Mammary microvascular endothelial cell (primary cell): Measurements from ENCODE around the gene PARL. TPM values are rescaled to one million over a fixed set of nuclear protein-coding genes. Genes with fewer than 3 reads are reported as not detected.

ENCODE experiments used
- total RNA-seq: library from RNA; depleted of rRNA; stranded (reverse); fragments of >200 nt; gene quantifications from 2 replicates; pipeline ENCODE4 v1.2.3, GENCODE V29; 2015

The PARL gene, protein sequence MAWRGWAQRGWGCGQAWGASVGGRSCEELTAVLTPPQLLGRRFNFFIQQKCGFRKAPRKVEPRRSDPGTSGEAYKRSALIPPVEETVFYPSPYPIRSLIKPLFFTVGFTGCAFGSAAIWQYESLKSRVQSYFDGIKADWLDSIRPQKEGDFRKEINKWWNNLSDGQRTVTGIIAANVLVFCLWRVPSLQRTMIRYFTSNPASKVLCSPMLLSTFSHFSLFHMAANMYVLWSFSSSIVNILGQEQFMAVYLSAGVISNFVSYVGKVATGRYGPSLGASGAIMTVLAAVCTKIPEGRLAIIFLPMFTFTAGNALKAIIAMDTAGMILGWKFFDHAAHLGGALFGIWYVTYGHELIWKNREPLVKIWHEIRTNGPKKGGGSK
- total RNA-seq: 33.5 and 38.8 TPM in 2 replicates

DNA sequence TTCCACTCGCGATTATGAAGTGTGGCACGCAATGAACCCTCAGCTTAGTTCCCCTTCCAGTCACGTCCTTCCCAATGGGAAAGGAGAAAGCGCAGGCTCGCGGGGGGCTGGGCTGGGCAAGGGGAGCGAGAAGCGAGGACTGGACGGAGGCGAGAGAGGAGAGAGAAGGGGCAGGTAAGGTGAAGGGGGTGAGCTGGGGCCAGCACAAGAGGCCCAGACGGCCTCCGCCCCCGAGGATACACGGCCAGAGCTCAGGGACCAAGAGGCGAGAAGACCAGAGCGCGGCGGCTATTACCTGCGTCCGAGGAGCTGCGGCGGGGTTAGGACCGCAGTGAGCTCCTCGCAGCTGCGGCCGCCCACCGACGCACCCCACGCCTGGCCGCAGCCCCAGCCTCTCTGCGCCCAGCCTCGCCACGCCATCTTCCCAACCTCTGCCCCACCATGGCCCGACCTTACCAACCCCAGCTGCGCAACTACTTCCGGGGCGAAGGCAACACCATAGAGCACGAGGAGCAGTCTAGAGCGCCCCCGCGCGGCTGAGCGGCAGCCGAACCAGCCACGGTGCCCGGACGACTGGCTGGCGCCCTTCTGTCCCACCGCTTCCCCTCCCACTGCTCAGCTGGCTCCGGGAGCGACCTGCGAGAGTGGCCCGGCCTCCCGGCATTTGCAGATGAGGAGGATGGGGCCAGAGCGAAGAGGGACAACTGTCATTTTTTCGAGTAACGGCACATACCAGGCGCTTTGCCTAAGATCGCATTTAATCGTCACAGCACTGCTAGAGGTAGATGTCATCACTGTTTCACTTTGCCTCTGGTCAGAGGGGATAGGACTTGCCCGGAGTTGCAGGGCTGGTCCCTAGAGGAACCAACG, at the start of gene PARL:
TSS of gene PARL (minus strand) at position 454 of the 870 bp plus-strand sequence. CDS start at position 420, 34 bp downstream.

DNA sequence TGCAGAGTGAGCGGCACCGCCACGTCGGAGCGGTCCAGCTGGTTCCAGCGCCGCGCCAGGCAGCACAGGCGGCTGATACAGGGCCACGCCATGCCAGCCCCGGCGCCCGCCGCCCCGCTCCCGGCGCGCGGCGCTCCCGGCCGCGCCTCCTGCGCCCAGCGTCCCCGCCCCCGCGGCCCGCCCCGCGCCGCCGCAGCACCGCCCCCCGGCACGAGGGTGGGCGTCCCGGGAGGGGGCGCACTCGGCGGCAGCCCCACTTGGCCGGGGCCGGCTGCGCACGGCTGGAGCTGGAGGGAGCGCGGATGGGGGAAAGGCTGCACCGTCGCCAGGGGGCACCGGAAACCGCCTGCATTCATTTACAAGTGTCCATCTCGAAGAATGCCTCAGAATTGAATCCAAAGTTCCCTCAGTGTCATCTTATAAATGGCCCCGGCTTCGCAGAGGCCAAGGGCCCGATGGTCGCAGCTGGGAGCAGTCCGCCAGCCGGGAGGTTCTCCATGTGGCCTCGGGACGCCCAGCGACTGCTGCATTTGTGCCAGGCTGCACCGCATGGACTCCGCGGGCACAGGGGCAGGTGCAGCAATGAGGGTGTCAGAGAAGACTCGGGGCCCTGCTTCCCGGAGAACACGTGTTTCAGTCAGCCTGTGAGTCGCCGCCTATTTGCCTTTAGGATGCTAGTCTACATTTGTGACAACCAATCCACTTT, 59.1 kb downstream of the PARL start, which contains the start of gene MAP6D1:
TSS of gene MAP6D1 (minus strand) at position 122 of the 706 bp plus-strand sequence. CDS start at position 92, 30 bp downstream.

Other genes starting within 250 kb of the PARL start
- gene KLHL24, start 249.3 kb downstream of the PARL start, total RNA-seq: 19.9 and 32.7 TPM in 2 replicates
- gene YEATS2, start 187.1 kb downstream of the PARL start, total RNA-seq: 22.6 and 22.9 TPM in 2 replicates
- gene MAP6D1, start 59.3 kb downstream of the PARL start, total RNA-seq: 3.1 and 5.0 TPM in 2 replicates
- gene ABCC5, start 133.0 kb upstream of the PARL start, total RNA-seq: 4.2 and 5.4 TPM in 2 replicates
- not detected in 2 replicates for gene HTR3D, start 146.9 kb upstream of the PARL start, total RNA-seq
- gene HTR3C, start 168.2 kb upstream of the PARL start, total RNA-seq: not detected in 2 replicates
- not detected in 2 replicates for gene HTR3E, start 212.2 kb upstream of the PARL start, total RNA-seq